GM12878 (cell line): Measurements from ENCODE around the gene SCUBE3. TPM values are rescaled to one million over a fixed set of nuclear protein-coding genes. Genes with fewer than 3 reads are reported as not detected.

Source experiments
- ATAC-seq: fragments of 200-7000 bp; cut with Tn5 transposase; 3 replicates; pipeline ENCODE4 v1.9.1; 2020; ENCODE audit warnings: mild to moderate bottlenecking, moderate library complexity
- BruUV-seq: library from RNA; stranded (reverse); fragments of 400-500 nt; replicated peaks from 2 replicates; lab custom pipeline; 2021; lab: Mats Ljungman, UMichigan
- CTCF ChIA-PET: fragments of 300-600 bp; sonication (Branson Sonifier 250); formaldehyde crosslinking; extraction: SDS; loops from one replicate; lab custom pipeline; 2021; ENCODE audit warnings: inconsistent platforms; lab: Yijun Ruan, JAX
- POLR2A ChIA-PET: fragments of 350-600 bp; formaldehyde crosslinking; extraction: SDS; loops from one replicate; lab custom pipeline; 2021; ENCODE audit warnings: inconsistent platforms; lab: Charles Lee
- RAD21 ChIA-PET: fragments of 300-600 bp; sonication (Branson Sonifier 250); formaldehyde crosslinking; loops from one replicate; lab custom pipeline; 2023; ENCODE audit warnings: antibody characterized with exemption; ENCODE audit not compliant: unreplicated experiment; lab: Charles Lee
- SMC1A ChIA-PET: fragments of 300-600 bp; sonication (Branson Sonifier 250); formaldehyde crosslinking; loops from one replicate; lab custom pipeline; 2023; ENCODE audit not compliant: unreplicated experiment, uncharacterized antibody; lab: Charles Lee
- DNase-seq: peaks from one replicate; pipeline ENCODE4 v3.0.0-alpha.2; 2011; ENCODE audit warnings: low read depth, low spot score
- FAIRE-seq: peaks from 3 replicates; lab custom pipeline; 2011; peaks lifted over from hg19 to GRCh38; lab: Jason Lieb, UNC
- H2AFZ ChIP-seq: 2 replicates; pipeline ENCODE4 v1.6.0; 2011; ENCODE audit warnings: low read depth, low read length, control low read depth; ENCODE audit not compliant: control insufficient read depth
- H3K27ac ChIP-seq: 2 replicates; pipeline ENCODE4 v1.5.1; 2011; ENCODE audit warnings: control low read depth; ENCODE audit not compliant: control insufficient read depth, insufficient read depth
- H3K27me3 ChIP-seq, 2 experiments: replicated peaks in 1 of 2; 2 replicates each; pipeline versions ENCODE4 v1.6.0 to v1.6.1; 2011; ENCODE audit warnings: low read length in 1 of 2; ENCODE audit not compliant: control insufficient read depth in 2 of 2, insufficient read depth in 2 of 2
- H3K36me3 ChIP-seq, 2 experiments: 2 replicates each; pipeline ENCODE4 v1.5.1; 2011; ENCODE audit warnings: low read length in 1 of 2; ENCODE audit not compliant: control insufficient read depth in 2 of 2, insufficient read depth in 2 of 2
- H3K4me1 ChIP-seq: 2 replicates; pipeline ENCODE4 v1.6.1; 2011; ENCODE audit warnings: mild to moderate bottlenecking, low read length, moderate library complexity, mixed read lengths; ENCODE audit not compliant: control insufficient read depth, insufficient read depth
- H3K4me2 ChIP-seq: 2 replicates; pipeline ENCODE4 v1.6.0; 2011; ENCODE audit warnings: control low read depth; ENCODE audit not compliant: control insufficient read depth, insufficient read depth
- H3K4me3 ChIP-seq: fragments of 200-600 bp; sonication (generic); 2 replicates; pipeline ENCODE4 v1.5.1; 2016
- H3K79me2 ChIP-seq: 2 replicates; pipeline ENCODE4 v1.6.0; 2011; ENCODE audit warnings: low read length; ENCODE audit not compliant: control insufficient read depth, insufficient read depth
- H3K9ac ChIP-seq: 2 replicates; pipeline ENCODE4 v1.8.0; 2011; ENCODE audit warnings: low read length, control low read depth, mixed read lengths; ENCODE audit not compliant: control insufficient read depth, insufficient read depth
- H3K9me3 ChIP-seq: replicated peaks from 3 replicates; pipeline ENCODE4 v1.5.1; 2011; ENCODE audit warnings: mild to moderate bottlenecking, low read length; ENCODE audit not compliant: control insufficient read depth, insufficient read depth
- H4K20me1 ChIP-seq: 2 replicates; pipeline ENCODE4 v1.6.0; 2011; ENCODE audit not compliant: control insufficient read depth, insufficient read depth
- IKZF1 ChIP-seq: fragments of 450-650 bp; conservative IDR thresholded peaks from 2 replicates; pipeline ENCODE4 v1.6.1; 2017; ENCODE audit warnings: antibody characterized with exemption, mild to moderate bottlenecking
- MAX ChIP-seq: IDR thresholded peaks from 2 replicates; pipeline ENCODE4 v1.6.1; 2012; ENCODE audit warnings: low read depth, low read length, improper control_type of control experiment
- POU2F2 ChIP-seq: IDR thresholded peaks from 3 replicates; pipeline ENCODE4 v1.6.1; 2011; ENCODE audit warnings: low read depth, mild to moderate bottlenecking, low read length, borderline replicate concordance
- SMAD5 ChIP-seq: IDR thresholded peaks from 2 replicates; pipeline ENCODE4 v1.6.1; 2016; ENCODE audit warnings: antibody characterized with exemption, low read depth
- SMC3 ChIP-seq: IDR thresholded peaks from 2 replicates; pipeline ENCODE4 v1.6.1; 2011; ENCODE audit warnings: low read length, improper control_type of control experiment, borderline replicate concordance
- SP1 ChIP-seq: IDR thresholded peaks from one replicate; pipeline ENCODE4 v1.6.1; 2011; ENCODE audit warnings: low read depth, low read length
- SREBF2 ChIP-seq: IDR thresholded peaks from 2 replicates; pipeline ENCODE4 v1.6.1; 2012; ENCODE audit warnings: mild to moderate bottlenecking, low read length
- ZNF384 ChIP-seq: IDR thresholded peaks from 2 replicates; pipeline ENCODE4 v1.6.1; 2012; ENCODE audit warnings: low read depth, mild to moderate bottlenecking, low read length, improper control_type of control experiment, borderline replicate concordance
- WGBS: methylation state at CpG from one replicate; pipeline ENCODE4 v1.1.6; 2016; ENCODE audit warnings: low lambda C conversion rate; ENCODE audit not compliant: insufficient replicate concordance, insufficient coverage; ENCODE audit errors: missing lambda C conversion rate; 5-methylcytosine and 5-hydroxymethylcytosine counted together
- in situ Hi-C: fragments of 300-500 bp; cut with MboI; formaldehyde crosslinking; loops from 9 replicates; pipeline ENCODE4 v1.14.3; 2018; ENCODE audit warnings: mixed read lengths
- intact Hi-C: fragments of 100-400 bp; cut with micrococcal nuclease; formaldehyde crosslinking; loops from one replicate; pipeline ENCODE4 v1.14.2; 2022; ENCODE audit not compliant: unreplicated experiment
- polyA plus RNA-seq, 11 experiments: library from polyadenylated mRNA; depleted of rRNA in 4 of 11; unstranded in 6 of 11; stranded (reverse) in 5 of 11; fragments of >200 nt; fragmentation: Nextera tagmentation in 4 of 11; fragmentation: Illumina TruSeq in 1 of 11; extraction: Ambion mirVana in 4 of 11; extraction: Trizol in 1 of 11; gene quantifications; 1 replicate in 1 of 11; 2 replicates in 10 of 11; pipeline versions ENCODE4 v1.2.1 to v1.2.3, GENCODE V29; 2011 to 2016; ENCODE audit warnings: inconsistent platforms in 2 of 11, missing spikeins in 2 of 11, low read depth in 1 of 11
- total RNA-seq, 4 experiments: library from RNA; depleted of rRNA in 3 of 4; stranded (reverse); fragments of >200 nt in 3 of 4; fragmentation: Illumina TruSeq in 1 of 4; extraction: Trizol in 1 of 4; gene quantifications; 2 replicates each; pipeline versions ENCODE4 v1.2.1 to v1.2.3, GENCODE V29; 2013 to 2021

The SCUBE3 gene
- total and polyA plus RNA-seq, 10 of the 15 experiments (the other 5 are each of a cell fraction or from before 2014, with no cell fraction given) = under 0.01 to 0.20 (median 0.07) TPM; not detected in 4

GRCh38 chr6:35215665-35216411, 2.1 kb downstream of the SCUBE3 start (continued):
- no peak for TF ChIP-seq SP1
- no peak for TF ChIP-seq SMC3
- no peak for TF ChIP-seq SREBF2
- no peak for TF ChIP-seq IKZF1
- no peak for TF ChIP-seq ZNF384

- ChIA-PET RAD21 (interaction anchor here (1.6 kb wide), 1 partner anchor 9 kb away, joined by 3 read pairs; no protein-coding TSS in a partner anchor), POLR2A (no interaction called here), SMC1A (no interaction called here), CTCF (interaction anchor here (1.2 kb wide), 1 partner anchor 11 kb away, joined by 8 read pairs; no protein-coding TSS in a partner anchor)
- in situ Hi-C loops (no loop called here), intact Hi-C loops (no loop called here)
- no peak for DNase-seq
- ATAC-seq = no peak
- BruUV-seq = no TSS peak
- H4K20me1 ChIP-seq = no peaks in the 10 kb centered on the region
- peaks cover 9 to 14% of the 10 kb centered on the region in 2 experiments for H3K27me3 ChIP-seq
- no peaks in the 10 kb centered on the region for H3K4me1 ChIP-seq
- H2AFZ ChIP-seq = no peak overlapping the region
- H3K4me3 ChIP-seq = no peak overlapping the region
- TF ChIP-seq SMAD5 (no peak), POU2F2 (no peak), MAX (no peak)
- no peak for FAIRE-seq
- H3K79me2 ChIP-seq = no peaks in the 10 kb centered on the region
- H3K9me3 ChIP-seq = no peaks in the 10 kb centered on the region
- no peak overlapping the region for H3K4me2 ChIP-seq
- WGBS = 37% methylated on average over 1 of the region's 1 CpG
- no peak overlapping the region for H3K9ac ChIP-seq
- no peak overlapping the region for H3K27ac ChIP-seq
- H3K36me3 ChIP-seq = no peaks in the 10 kb centered on the region
These were observed 2.6 kb downstream of the SCUBE3 start for GRCh38 chr6:35216412-35216732.
